ENCODE measurements around the gene THAP3.

GRCh38 chr1:6627841-6628545, 3.3 kb downstream of the THAP3 start:
- TF ChIP-seq JUN (IDR thresholded peaks at IDR 0.05; ENCODE audit: low read depth, low read length), result no peak
- TF ChIP-seq CTCF (IDR thresholded peaks at IDR 0.05; ENCODE audit: control extremely low read depth in 1 of 3, insufficient read depth in 1 of 3, low read depth in 1 of 3, low read length in 3 of 3), result no peak
- TF ChIP-seq SUZ12 (IDR thresholded peaks at IDR 0.05; ENCODE audit: low read length), result no peak
- TF ChIP-seq GABPA (IDR thresholded peaks at IDR 0.05; ENCODE audit: borderline replicate concordance, insufficient read depth, low read length), result no peak
- no peak for TF ChIP-seq POLR2A (IDR thresholded peaks at IDR 0.05; ENCODE audit: control extremely low read depth in 1 of 2, low read depth in 2 of 2, low read length in 2 of 2)
- TF ChIP-seq RXRA (IDR thresholded peaks at IDR 0.05; ENCODE audit: insufficient read depth, low read depth, low read length), result no peak
- TF ChIP-seq BCL11A (IDR thresholded peaks at IDR 0.05; ENCODE audit: low read depth in 2 of 2, low read length in 2 of 2), result no peak
- TF ChIP-seq SIN3A (conservative IDR thresholded peaks at IDR 0.05 in 1 of 2, IDR thresholded peaks at IDR 0.05 in 1 of 2; ENCODE audit: low read depth in 1 of 2, low read length in 2 of 2), result no peak
- TF ChIP-seq CEBPB (IDR thresholded peaks at IDR 0.05; ENCODE audit: low read depth, low read length), result no peak
- no peak for TF ChIP-seq GTF2F1 (IDR thresholded peaks at IDR 0.05; ENCODE audit: borderline replicate concordance, low read depth, low read length)
- TF ChIP-seq KDM5A (IDR thresholded peaks at IDR 0.05; ENCODE audit: low read length), result no peak

Data from H1 (cell line).